ENCODE results near the gene MOBP.

The MOBP gene

GRCh38 chr3:39420543-39420942 is 46.9 kb upstream of the MOBP start:
- H3K9ac ChIP-seq (ENCODE audit: low read length), result no peak overlapping the region
- no peaks in the 10 kb centered on the region for H3K27me3 ChIP-seq (ENCODE audit: low read length)
- H3K9me2 ChIP-seq (replicated peaks; ENCODE audit: insufficient read depth, low read length), result no peaks in the 10 kb centered on the region
- no peak overlapping the region for H3K4me2 ChIP-seq (ENCODE audit: low read depth, low read length, poor library complexity, severe bottlenecking)
- peaks cover 14% of the 10 kb centered on the region for H3F3A ChIP-seq (ENCODE audit: insufficient read depth)
- no peak overlapping the region for H2AFZ ChIP-seq (ENCODE audit: low read depth, low read length, severe bottlenecking)
- TF ChIP-seq EZH2phosphoT487 (conservative IDR thresholded peaks at IDR 0.05; ENCODE audit: low read length), result no peak
- no peak for TF ChIP-seq CTCF (IDR thresholded peaks at IDR 0.05; ENCODE audit: insufficient read depth, low read length, poor library complexity, severe bottlenecking)
- H4K20me1 ChIP-seq (ENCODE audit: low read depth, low read length), result no peaks in the 10 kb centered on the region
- no peaks in the 10 kb centered on the region for H3K36me3 ChIP-seq (ENCODE audit: low read length)
- no peak overlapping the region for H3K4me3 ChIP-seq (ENCODE audit: insufficient read depth, low read length, poor library complexity, severe bottlenecking)
- no peak overlapping the region for H3K27ac ChIP-seq (ENCODE audit: low read depth, low read length)
- no peaks in the 10 kb centered on the region for H3K9me3 ChIP-seq (ENCODE audit: insufficient read depth, low read length)
- H3K79me2 ChIP-seq (ENCODE audit: insufficient read depth, low read length), result no peaks in the 10 kb centered on the region

GRCh38 chr3:39423436-39423970 is 44.0 kb upstream of the MOBP start:
- H3K4me3 ChIP-seq (ENCODE audit: insufficient read depth, low read length, poor library complexity, severe bottlenecking), result no peak overlapping the region
- H2AFZ ChIP-seq (ENCODE audit: low read depth, low read length, severe bottlenecking), result no peak overlapping the region
- H3K9me2 ChIP-seq (replicated peaks; ENCODE audit: insufficient read depth, low read length), result no peaks in the 10 kb centered on the region
- no peaks in the 10 kb centered on the region for H4K20me1 ChIP-seq (ENCODE audit: low read depth, low read length)
- no peaks in the 10 kb centered on the region for H3K36me3 ChIP-seq (ENCODE audit: low read length)
- no peaks in the 10 kb centered on the region for H3K27me3 ChIP-seq (ENCODE audit: low read length)
- H3K4me2 ChIP-seq (ENCODE audit: low read depth, low read length, poor library complexity, severe bottlenecking), result no peak overlapping the region
- no peak overlapping the region for H3K9ac ChIP-seq (ENCODE audit: low read length)
- TF ChIP-seq CTCF (IDR thresholded peaks at IDR 0.05; ENCODE audit: insufficient read depth, low read length, poor library complexity, severe bottlenecking) (no peak), EZH2phosphoT487 (conservative IDR thresholded peaks at IDR 0.05; ENCODE audit: low read length) (no peak)
- H3F3A ChIP-seq (ENCODE audit: insufficient read depth), result no peaks in the 10 kb centered on the region
- no peak overlapping the region for H3K27ac ChIP-seq (ENCODE audit: low read depth, low read length)
- no peaks in the 10 kb centered on the region for H3K9me3 ChIP-seq (ENCODE audit: insufficient read depth, low read length)
- H3K79me2 ChIP-seq (ENCODE audit: insufficient read depth, low read length), result no peaks in the 10 kb centered on the region

- Histone ChIP-seq H3K4me3 (ENCODE audit: insufficient read depth, low read length, poor library complexity, severe bottlenecking) (no peak overlapping the region), H3K4me2 (ENCODE audit: low read depth, low read length, poor library complexity, severe bottlenecking) (no peak overlapping the region)
- TF ChIP-seq EZH2phosphoT487 (conservative IDR thresholded peaks at IDR 0.05; ENCODE audit: low read length) (no peak), CTCF (IDR thresholded peaks at IDR 0.05; ENCODE audit: insufficient read depth, low read length, poor library complexity, severe bottlenecking) (no peak)
These were observed 41.2 kb upstream of the MOBP start for GRCh38 chr3:39426312-39426711.

More at GRCh38 chr3:39426312-39426711, 41.2 kb upstream of the MOBP start:
- H3K9ac ChIP-seq (ENCODE audit: low read length), result no peak overlapping the region
- H3K36me3 ChIP-seq (ENCODE audit: low read length), result no peaks in the 10 kb centered on the region
- H3F3A ChIP-seq (ENCODE audit: insufficient read depth), result no peaks in the 10 kb centered on the region
- no peaks in the 10 kb centered on the region for H3K9me2 ChIP-seq (replicated peaks; ENCODE audit: insufficient read depth, low read length)
- no peaks in the 10 kb centered on the region for H3K79me2 ChIP-seq (ENCODE audit: insufficient read depth, low read length)
- H3K27me3 ChIP-seq (ENCODE audit: low read length), result no peaks in the 10 kb centered on the region
- H2AFZ ChIP-seq (ENCODE audit: low read depth, low read length, severe bottlenecking), result no peak overlapping the region
- no peak overlapping the region for H3K27ac ChIP-seq (ENCODE audit: low read depth, low read length)
- no peaks in the 10 kb centered on the region for H4K20me1 ChIP-seq (ENCODE audit: low read depth, low read length)
- no peaks in the 10 kb centered on the region for H3K9me3 ChIP-seq (ENCODE audit: insufficient read depth, low read length)

All from SU-DHL-6 (cell line).